PC-9 (cell line): ENCODE data around the gene GPR45. TPM values are rescaled to one million over a fixed set of nuclear protein-coding genes. Genes with fewer than 3 reads are reported as not detected.

Source experiments
- BruUV-seq: library from RNA; stranded (reverse); fragments of 400-500 nt; replicated peaks from 2 replicates; lab custom pipeline; 2021; lab: Mats Ljungman, UMichigan
- CTCF ChIA-PET: fragments of 300-600 bp; sonication (Branson Sonifier 250); formaldehyde crosslinking; loops from one replicate; lab custom pipeline; 2022; ENCODE audit warnings: antibody characterized with exemption; lab: Charles Lee
- POLR2A ChIA-PET: fragments of 300-600 bp; sonication (Branson Sonifier 250); formaldehyde crosslinking; loops from one replicate; lab custom pipeline; 2022; ENCODE audit warnings: antibody characterized with exemption; ENCODE audit not compliant: unreplicated experiment; lab: Charles Lee
- DNase-seq, 2 experiments: peaks; one replicate each; pipeline versions ENCODE4 v3.0.0 to v3.0.0-alpha.2; 2015 to 2022; ENCODE audit warnings: mixed read lengths in 1 of 2
- H2AFZ ChIP-seq: fragments of 200-600 bp; sonication (generic); 2 replicates; pipeline ENCODE4 v1.8.1; 2017; ENCODE audit warnings: antibody characterized with exemption
- H3F3A ChIP-seq: fragments of 200-600 bp; sonication (generic); 2 replicates; pipeline ENCODE4 v1.8.1; 2017; ENCODE audit warnings: antibody characterized with exemption, mild to moderate bottlenecking, low read depth; ENCODE audit not compliant: insufficient read depth
- H3K27ac ChIP-seq: fragments of 200-600 bp; sonication (generic); 2 replicates; pipeline ENCODE4 v1.6.1; 2016; ENCODE audit warnings: mixed run types
- H3K27me3 ChIP-seq: fragments of 200-600 bp; sonication (generic); 2 replicates; pipeline ENCODE4 v1.6.1; 2016; ENCODE audit warnings: low read depth, mixed run types; ENCODE audit not compliant: insufficient read depth
- H3K36me3 ChIP-seq: fragments of 200-600 bp; sonication (generic); 2 replicates; pipeline ENCODE4 v1.6.1; 2016; ENCODE audit warnings: low read depth, mixed run types
- H3K4me1 ChIP-seq: fragments of 200-600 bp; sonication (generic); replicated peaks from 2 replicates; pipeline ENCODE4 v1.6.1; 2016; ENCODE audit warnings: mixed run types; ENCODE audit not compliant: insufficient read depth
- H3K4me2 ChIP-seq: fragments of 200-600 bp; sonication (generic); 2 replicates; pipeline ENCODE4 v1.6.1; 2017; ENCODE audit warnings: mixed run types
- H3K4me3 ChIP-seq: fragments of 200-600 bp; sonication (generic); 2 replicates; pipeline ENCODE4 v1.6.1; 2016; ENCODE audit warnings: mixed run types
- H3K79me2 ChIP-seq: fragments of 200-600 bp; sonication (generic); 2 replicates; pipeline ENCODE4 v1.6.1; 2017; ENCODE audit warnings: low read depth, mixed run types
- H3K9me2 ChIP-seq: fragments of 200-600 bp; sonication (generic); 2 replicates; pipeline ENCODE4 v1.8.1; 2017; ENCODE audit warnings: mild to moderate bottlenecking; ENCODE audit not compliant: insufficient read depth
- H3K9me3 ChIP-seq: fragments of 200-600 bp; sonication (generic); 2 replicates; pipeline ENCODE4 v1.8.1; 2016; ENCODE audit warnings: low read depth; ENCODE audit not compliant: insufficient read depth
- H4K20me1 ChIP-seq: fragments of 200-600 bp; sonication (generic); 2 replicates; pipeline ENCODE4 v1.8.1; 2017; ENCODE audit not compliant: insufficient read depth
- CTCF ChIP-seq: fragments of 200-600 bp; sonication (generic); conservative IDR thresholded peaks from 2 replicates; pipeline ENCODE4 v1.6.1; 2017; ENCODE audit warnings: mixed run types, antibody characterized with exemption, mild to moderate bottlenecking, moderate library complexity
- EZH2 ChIP-seq: fragments of 200-600 bp; sonication (generic); IDR thresholded peaks from 2 replicates; pipeline ENCODE4 v1.8.0; 2017; ENCODE audit warnings: antibody characterized with exemption, low read depth
- intact Hi-C: fragments of 100-400 bp; cut with micrococcal nuclease; formaldehyde crosslinking; loops from one replicate; pipeline ENCODE4 v1.10.0; 2022; ENCODE audit not compliant: unreplicated experiment
- total RNA-seq: library from RNA; stranded (reverse); gene quantifications from 2 replicates; pipeline ENCODE4 v1.2.3, GENCODE V29; 2021

GPR45 gene
- total RNA-seq, 1 experiment from 2014 or later, result not detected

DNA sequence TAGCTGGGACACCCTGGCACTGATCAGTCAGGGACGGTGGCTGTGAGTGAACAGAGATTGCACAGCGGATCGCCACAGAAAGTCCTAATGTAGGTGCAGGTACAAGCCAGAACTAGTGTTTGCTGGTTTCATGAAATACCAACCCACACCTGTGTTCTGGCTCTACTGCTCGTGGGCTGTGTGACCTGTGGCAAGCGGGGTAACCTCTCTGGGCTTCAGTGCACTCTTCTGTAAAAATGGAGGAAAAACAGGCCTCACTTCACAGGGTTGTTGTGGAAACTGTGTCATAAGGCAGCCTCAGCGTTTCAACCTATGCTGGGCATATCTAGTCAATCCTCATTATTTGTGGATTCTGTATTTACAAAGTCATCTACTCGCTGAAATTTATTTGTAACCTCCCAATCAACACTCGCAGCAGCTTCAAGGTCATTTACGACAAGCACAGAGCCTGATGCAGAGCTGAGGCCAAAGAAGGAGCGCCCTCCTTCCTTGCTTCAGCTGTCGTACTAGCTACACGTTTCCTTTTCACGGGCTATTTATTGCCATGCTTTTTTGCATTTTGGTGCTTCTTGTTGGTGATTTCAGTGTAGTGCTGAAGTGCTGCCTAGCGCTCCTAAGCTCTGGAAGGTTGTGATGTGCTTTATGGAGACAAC lies 30.0 kb downstream of the GPR45 start:
- H3K4me2 ChIP-seq, result no peak overlapping the region
- CTCF ChIA-PET, result no interaction called here
- H4K20me1 ChIP-seq, result no peaks in the 10 kb centered on the region
- intact Hi-C loops, result no loop called here
- DNase-seq, result no peak
- H3K9me2 ChIP-seq, result no peaks in the 10 kb centered on the region
- no peak overlapping the region for H3K27ac ChIP-seq
- no peak overlapping the region for H2AFZ ChIP-seq
- POLR2A ChIA-PET, result no interaction called here
- H3F3A ChIP-seq, result no peaks in the 10 kb centered on the region; the same call in 1 of the 2 replicates
- no peaks in the 10 kb centered on the region for H3K79me2 ChIP-seq
- H3K4me1 ChIP-seq, result no peaks in the 10 kb centered on the region
- no peaks in the 10 kb centered on the region for H3K9me3 ChIP-seq
- H3K36me3 ChIP-seq, result peaks cover 4% of the 10 kb centered on the region; the same call in 1 of the 2 replicates
- no TSS peak for BruUV-seq
- H3K4me3 ChIP-seq, result no peak overlapping the region
- TF ChIP-seq CTCF, result no peak
- no peaks in the 10 kb centered on the region for H3K27me3 ChIP-seq

GRCh38 chr2:105272176-105272575 lies 30.6 kb downstream of the GPR45 start:
- Histone ChIP-seq H4K20me1 (no peaks in the 10 kb centered on the region), H3K9me2 (no peaks in the 10 kb centered on the region), H3K27me3 (no peaks in the 10 kb centered on the region), H3K79me2 (no peaks in the 10 kb centered on the region), H3K4me1 (no peaks in the 10 kb centered on the region), H3K36me3 (peaks cover 4% of the 10 kb centered on the region; the same call in 1 of the 2 replicates), H3K4me3 (no peak overlapping the region), H3F3A (no peaks in the 10 kb centered on the region; the same call in 1 of the 2 replicates), H3K9me3 (no peaks in the 10 kb centered on the region), H2AFZ (no peak overlapping the region), H3K4me2 (no peak overlapping the region), H3K27ac (no peak overlapping the region)
- no peak for TF ChIP-seq CTCF
- TF ChIP-seq EZH2, result no peak
- ChIA-PET CTCF (no interaction called here), POLR2A (no interaction called here)
- intact Hi-C loops, result no loop called here
- no TSS peak for BruUV-seq
- no peak for DNase-seq

DNA sequence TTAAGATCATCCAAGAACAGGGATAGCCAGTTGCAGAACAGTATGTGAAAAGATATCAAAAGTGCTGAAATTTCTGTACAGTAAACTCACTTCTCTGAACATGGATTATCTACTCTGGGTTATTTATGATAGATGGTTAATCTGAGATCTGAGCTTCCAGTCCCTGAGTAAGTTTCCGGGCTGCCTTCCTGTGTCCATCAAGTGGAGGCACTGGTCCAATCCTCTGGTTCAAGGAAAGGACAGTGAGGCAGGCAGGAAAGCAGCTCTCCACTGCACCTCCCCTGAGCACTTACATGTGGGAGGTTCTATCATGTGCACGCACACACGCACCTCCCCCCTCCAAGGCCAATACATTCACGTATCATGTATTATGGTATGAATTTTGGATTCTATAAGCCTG lies 32.5 kb downstream of the GPR45 start:
- Histone ChIP-seq H3F3A (no peaks in the 10 kb centered on the region), H2AFZ (no peak overlapping the region), H3K27ac (no peak overlapping the region), H3K9me2 (no peaks in the 10 kb centered on the region), H3K9me3 (no peaks in the 10 kb centered on the region), H3K4me2 (no peak overlapping the region), H4K20me1 (no peaks in the 10 kb centered on the region), H3K4me3 (no peak overlapping the region), H3K27me3 (no peaks in the 10 kb centered on the region), H3K4me1 (no peaks in the 10 kb centered on the region), H3K79me2 (no peaks in the 10 kb centered on the region), H3K36me3 (peaks cover 4% of the 10 kb centered on the region; the same call in 1 of the 2 replicates)
- POLR2A ChIA-PET, result no interaction called here
- DNase-seq, result no peak
- intact Hi-C loops, result no loop called here
- CTCF ChIA-PET, result no interaction called here
- BruUV-seq, result no TSS peak
- no peak for TF ChIP-seq CTCF
- TF ChIP-seq EZH2, result no peak
